Measurements from ENCODE around the gene CLEC12A. TPM values are rescaled to one million over a fixed set of nuclear protein-coding genes. Genes with fewer than 3 reads are reported as not detected.

Gene CLEC12A
- polyA plus RNA-seq, 3 donors, result 356 to 441 (median 412) TPM

DNA sequence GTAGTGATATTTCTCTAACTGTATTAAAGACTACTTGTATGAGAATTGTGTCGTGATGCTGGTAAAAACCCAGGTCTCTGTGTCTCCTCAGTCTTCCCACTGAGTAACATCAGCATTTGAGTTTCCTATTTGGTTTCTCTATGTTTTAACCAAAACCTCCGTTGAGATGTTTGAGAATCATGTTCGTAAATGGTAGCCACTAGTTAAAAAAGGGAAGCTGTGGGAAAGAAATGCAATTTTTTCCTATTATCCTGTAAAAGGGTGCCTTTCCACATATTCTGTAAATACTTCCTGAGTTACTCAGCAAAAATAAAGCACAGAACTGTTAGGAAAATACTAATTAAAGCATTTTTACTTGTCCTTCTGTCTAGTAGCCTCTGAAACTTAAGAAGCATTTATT lies 20.7 kb downstream of the CLEC12A start:
- Histone ChIP-seq H3K27me3 (ENCODE audit: control insufficient read depth in 2 of 2, insufficient read depth in 2 of 2, low read length in 2 of 2) (no peaks in the 10 kb centered on the region), H3K4me3 (replicated peaks in 1 of 3; ENCODE audit: low read depth in 2 of 3, low read length in 3 of 3) (peak overlapping the region in 1 of 3 experiments; percentile 28), H3K9me3 (replicated peaks in 1 of 2; ENCODE audit: control insufficient read depth in 1 of 2, insufficient read depth in 1 of 2, low read length in 2 of 2) (no peaks in the 10 kb centered on the region), H4K20me1 (ENCODE audit: insufficient read depth, low read length) (peaks cover 32% of the 10 kb centered on the region), H3K79me2 (ENCODE audit: insufficient read depth, low read length) (no peaks in the 10 kb centered on the region), H3K36me3 (replicated peaks in 1 of 2; ENCODE audit: control insufficient read depth in 1 of 2, insufficient read depth in 2 of 2, low read length in 2 of 2) (peaks cover 4 to 13% of the 10 kb centered on the region in 2 donors), H3K9ac (ENCODE audit: insufficient read depth, low read length, poor library complexity, severe bottlenecking) (no peak overlapping the region), H3K4me2 (replicated peaks; ENCODE audit: extremely low read depth, low read length, poor library complexity, severe bottlenecking) (peak overlapping the region; percentile 25), H3K27ac (ENCODE audit: low read depth in 1 of 2, low read length in 2 of 2) (peak overlapping the region in 1 of 2 donors; percentile 27), H3K4me1 (ENCODE audit: control insufficient read depth in 1 of 2, insufficient read depth in 2 of 2, low read length in 2 of 2) (peaks cover 12 to 18% of the 10 kb centered on the region in 2 donors), H2AFZ (ENCODE audit: insufficient read depth, low read depth, low read length, poor library complexity, severe bottlenecking) (no peak overlapping the region)
- TF ChIP-seq, protein P1, sequence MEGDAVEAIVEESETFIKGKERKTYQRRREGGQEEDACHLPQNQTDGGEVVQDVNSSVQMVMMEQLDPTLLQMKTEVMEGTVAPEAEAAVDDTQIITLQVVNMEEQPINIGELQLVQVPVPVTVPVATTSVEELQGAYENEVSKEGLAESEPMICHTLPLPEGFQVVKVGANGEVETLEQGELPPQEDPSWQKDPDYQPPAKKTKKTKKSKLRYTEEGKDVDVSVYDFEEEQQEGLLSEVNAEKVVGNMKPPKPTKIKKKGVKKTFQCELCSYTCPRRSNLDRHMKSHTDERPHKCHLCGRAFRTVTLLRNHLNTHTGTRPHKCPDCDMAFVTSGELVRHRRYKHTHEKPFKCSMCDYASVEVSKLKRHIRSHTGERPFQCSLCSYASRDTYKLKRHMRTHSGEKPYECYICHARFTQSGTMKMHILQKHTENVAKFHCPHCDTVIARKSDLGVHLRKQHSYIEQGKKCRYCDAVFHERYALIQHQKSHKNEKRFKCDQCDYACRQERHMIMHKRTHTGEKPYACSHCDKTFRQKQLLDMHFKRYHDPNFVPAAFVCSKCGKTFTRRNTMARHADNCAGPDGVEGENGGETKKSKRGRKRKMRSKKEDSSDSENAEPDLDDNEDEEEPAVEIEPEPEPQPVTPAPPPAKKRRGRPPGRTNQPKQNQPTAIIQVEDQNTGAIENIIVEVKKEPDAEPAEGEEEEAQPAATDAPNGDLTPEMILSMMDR (IDR thresholded peaks at IDR 0.05), result no peak
- peak in 2 of 3 donors; percentile 8 to 46 for DNase-seq
- Mint-ChIP-seq H3K36me3 (peaks cover 21 to 36% of the 10 kb centered on the region in 2 donors), H3K27ac (peak overlapping the region in 6 of 7 donors; percentile 34 to 86 (median 74)), H3K9me3 (peaks cover 7 to 23% (median 15%) of the 10 kb centered on the region in 7 donors), H3K4me1 (peaks cover 31% of the 10 kb centered on the region), H3K27me3 (ENCODE audit: low read depth in 3 of 3) (no peaks in the 10 kb centered on the region), H3K4me3 (peak overlapping the region in 1 of 2 donors; percentile 50)
- intact Hi-C loops (cut with micrococcal nuclease), result no loop called here
- WGBS (ENCODE audit: insufficient coverage), result no CpG with 5 or more reads among the region's 3 CpGs

DNA sequence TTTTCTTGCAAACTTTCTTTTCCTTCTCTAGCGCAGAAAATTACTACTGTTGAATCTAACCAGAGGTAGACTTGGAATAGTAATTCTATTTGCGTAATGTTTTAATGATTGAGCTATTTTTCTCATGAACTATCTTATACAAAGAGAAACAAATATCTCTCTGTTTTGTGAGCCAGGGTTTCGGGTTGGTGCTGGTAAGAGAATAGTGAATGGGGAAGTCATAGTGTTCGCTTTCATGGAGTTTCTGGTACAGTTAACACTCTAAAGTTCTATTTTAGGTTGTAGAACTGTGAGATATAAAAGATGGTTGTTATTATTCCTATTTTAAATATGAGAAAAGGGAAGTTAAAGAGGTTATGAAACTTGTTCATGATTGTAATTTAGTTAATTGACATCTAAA lies 21.1 kb downstream of the CLEC12A start:
- Mint-ChIP-seq H3K9me3 (peaks cover 7 to 23% (median 15%) of the 10 kb centered on the region in 7 donors), H3K27me3 (ENCODE audit: low read depth in 3 of 3) (no peaks in the 10 kb centered on the region), H3K27ac (peak overlapping the region in 6 of 7 donors; percentile 34 to 86 (median 74)), H3K36me3 (peaks cover 17 to 33% of the 10 kb centered on the region in 2 donors), H3K4me1 (peaks cover 31% of the 10 kb centered on the region), H3K4me3 (peak overlapping the region; percentile 50 to 57)
- H3K9me3 ChIP-seq (replicated peaks in 1 of 2; ENCODE audit: control insufficient read depth in 1 of 2, insufficient read depth in 1 of 2, low read length in 2 of 2), result no peaks in the 10 kb centered on the region
- no peak overlapping the region for H2AFZ ChIP-seq (ENCODE audit: insufficient read depth, low read depth, low read length, poor library complexity, severe bottlenecking)
- peaks cover 28% of the 10 kb centered on the region for H4K20me1 ChIP-seq (ENCODE audit: insufficient read depth, low read length)
- intact Hi-C loops (cut with micrococcal nuclease), result no loop called here
- peak in 1 of 3 donors; percentile 30 for DNase-seq
- H3K4me1 ChIP-seq (ENCODE audit: control insufficient read depth in 1 of 2, insufficient read depth in 2 of 2, low read length in 2 of 2), result peaks cover 12 to 18% of the 10 kb centered on the region in 2 donors
- peak overlapping the region in 1 of 2 donors; percentile 27 for H3K27ac ChIP-seq (ENCODE audit: low read depth in 1 of 2, low read length in 2 of 2)
- no peak overlapping the region for H3K9ac ChIP-seq (ENCODE audit: insufficient read depth, low read length, poor library complexity, severe bottlenecking)
- H3K79me2 ChIP-seq (ENCODE audit: insufficient read depth, low read length), result no peaks in the 10 kb centered on the region
- H3K27me3 ChIP-seq (ENCODE audit: control insufficient read depth in 2 of 2, insufficient read depth in 2 of 2, low read length in 2 of 2), result no peaks in the 10 kb centered on the region
- no CpG with 5 or more reads among the region's 4 CpGs for WGBS (ENCODE audit: insufficient coverage)
- H3K36me3 ChIP-seq (replicated peaks in 1 of 2; ENCODE audit: control insufficient read depth in 1 of 2, insufficient read depth in 2 of 2, low read length in 2 of 2), result peaks cover 2 to 9% of the 10 kb centered on the region in 2 donors
- H3K4me3 ChIP-seq (replicated peaks in 1 of 3; ENCODE audit: low read depth in 2 of 3, low read length in 3 of 3), result peak overlapping the region in 1 of 3 experiments; percentile 28
- TF ChIP-seq, protein P1 (IDR thresholded peaks at IDR 0.05), result no peak
- peak overlapping the region; percentile 25 for H3K4me2 ChIP-seq (replicated peaks; ENCODE audit: extremely low read depth, low read length, poor library complexity, severe bottlenecking)
